ENCODE results near the gene RAB7B. TPM values are rescaled to one million over a fixed set of nuclear protein-coding genes. Genes with fewer than 3 reads are reported as not detected.
"Not testable (repeated sequence)": the region's sequence is repeated elsewhere in the genome, so short reads cannot be mapped to it uniquely, and the experiment has no call there.

Gene RAB7B
- total RNA-seq, 8 experiments from 2014 or later, result 0.11 to 4.6 (median 1.0) TPM

DNA sequence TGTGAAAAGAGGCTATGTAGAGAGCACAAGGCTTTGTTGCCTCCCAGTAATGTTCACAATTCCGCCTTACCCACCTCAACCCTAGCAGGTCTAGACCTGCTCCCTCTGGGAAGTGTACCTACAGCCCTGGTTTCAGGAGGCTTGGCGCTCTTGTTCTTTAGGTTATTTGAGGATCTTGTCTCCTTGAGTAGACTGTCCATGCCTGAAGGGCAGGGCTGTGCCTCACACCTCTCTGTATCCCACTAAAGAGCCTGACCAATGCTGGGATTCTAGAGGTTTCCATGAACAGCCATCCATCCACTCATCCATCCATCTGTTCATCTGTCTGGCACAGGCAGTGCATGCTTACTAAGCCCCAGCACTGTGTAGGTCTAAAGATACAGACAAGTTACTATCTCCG is 1.0 kb downstream of the RAB7B start:
- no peak for ATAC-seq (replicated peaks in 6 of 8)
- Histone ChIP-seq H3K4me3 (no peak overlapping the region), H3K4me1 (replicated peaks in 1 of 2) (no peaks in the 10 kb centered on the region), H3K27ac (no peak overlapping the region)
- in situ Hi-C loops (cut with MboI; ENCODE audit: low pct_unique_long_range_greater_than_20kb in 2 of 9, low sequenced_read_pairs in 9 of 9, unreplicated experiment in 9 of 9), result no loop called here
- WGBS, 10 experiments, result 80 to 100% (median 93%) methylated on average over 1 to 3 of the region's 3 CpGs; no CpG with 5 or more reads in 5 of the 10 experiments

- Histone ChIP-seq H3K27ac (no peak overlapping the region), H3K4me3 (no peak overlapping the region), H3K4me1 (replicated peaks in 1 of 2) (no peaks in the 10 kb centered on the region)
- peak; percentile 37 to 91 (median 87) for ATAC-seq (replicated peaks in 6 of 8)
- in situ Hi-C loops (cut with MboI; ENCODE audit: low pct_unique_long_range_greater_than_20kb in 2 of 9, low sequenced_read_pairs in 9 of 9, unreplicated experiment in 9 of 9), result no loop called here
- WGBS, 10 experiments, result 0 to 80% (median 35%) methylated on average over 1 to 3 of the region's 3 CpGs; no CpG with 5 or more reads in 4 of the 10 experiments
Measured at GRCh38 chr1:206001476-206001888, 1.7 kb downstream of the RAB7B start.

DNA sequence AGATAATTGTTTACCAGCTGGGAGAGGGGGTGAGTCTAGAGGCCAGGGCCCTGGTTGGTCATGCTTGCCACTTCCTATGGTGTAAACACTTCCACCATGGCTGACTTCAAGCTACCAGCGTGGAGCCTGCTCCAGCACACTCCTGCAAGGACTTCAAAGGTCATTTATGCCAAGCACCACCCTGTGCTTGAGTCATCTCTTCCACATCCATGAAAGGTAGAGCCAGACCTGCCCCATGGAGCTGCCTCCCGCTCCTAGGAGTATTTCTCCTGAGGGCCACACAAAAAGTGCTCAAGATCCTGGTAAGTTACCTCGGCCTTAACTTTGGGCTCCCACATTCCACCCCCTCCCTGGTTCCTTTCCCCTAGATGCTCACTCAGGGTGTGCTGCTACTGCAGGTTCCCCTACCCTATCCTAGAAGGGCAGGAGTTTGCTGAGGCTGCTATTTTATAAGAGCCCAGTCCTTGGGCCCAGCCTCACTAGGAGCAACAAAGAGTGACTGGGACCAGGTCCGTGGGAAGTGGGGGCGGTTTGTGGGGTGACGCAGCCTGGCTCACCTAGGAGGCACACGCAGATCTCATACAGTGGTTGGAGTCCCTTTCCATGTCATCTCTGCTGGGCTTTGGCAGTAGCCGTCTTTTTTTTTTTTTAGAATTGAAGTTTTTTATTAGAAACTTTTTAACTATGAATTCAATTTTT is 2.4 kb downstream of the RAB7B start:
- 0 to 100% (median 85%) methylated on average over 1 to 7 of the region's 8 CpGs for WGBS, 10 experiments
- Histone ChIP-seq H3K4me1 (replicated peaks in 1 of 2) (no peaks in the 10 kb centered on the region), H3K4me3 (no peak overlapping the region), H3K27ac (no peak overlapping the region)
- ATAC-seq (replicated peaks in 6 of 8), result peak in 1 of 8 experiments; percentile 2
- in situ Hi-C loops (cut with MboI; ENCODE audit: low pct_unique_long_range_greater_than_20kb in 2 of 9, low sequenced_read_pairs in 9 of 9, unreplicated experiment in 9 of 9), result no loop called here

- Histone ChIP-seq H3K4me1 (replicated peaks in 1 of 2) (peaks cover 6 to 7% of the 10 kb centered on the region in 2 donors), H3K4me3 (no peak overlapping the region), H3K27ac (no peak overlapping the region)
- WGBS, 10 experiments, result 60 to 92% (median 67%) methylated on average over 2 to 13 of the region's 13 CpGs; no CpG with 5 or more reads in 3 of the 10 experiments
- in situ Hi-C loops (cut with MboI; ENCODE audit: low pct_unique_long_range_greater_than_20kb in 2 of 9, low sequenced_read_pairs in 9 of 9, unreplicated experiment in 9 of 9), result loop anchor here in 3 of 9 experiments (25.0 kb wide), 2 partner anchors 114 to 336 kb away; partner anchors contain the start of gene AVPR1B (in 2 of the 3)
- peak in 5 of 8 experiments; percentile 43 to 63 (median 60) for ATAC-seq (replicated peaks in 6 of 8)
Measured at GRCh38 chr1:205998457-205999241, 4.5 kb downstream of the RAB7B start.

GRCh38 chr1:205996641-205997040 is 6.6 kb downstream of the RAB7B start:
- in situ Hi-C loops (cut with MboI; ENCODE audit: low pct_unique_long_range_greater_than_20kb in 2 of 9, low sequenced_read_pairs in 9 of 9, unreplicated experiment in 9 of 9), result loop anchor here in 3 of 9 experiments (25.0 kb wide), 2 partner anchors 116 to 334 kb away; partner anchors contain the start of gene AVPR1B (in 2 of the 3)
- not testable (repeated sequence) for H3K27ac ChIP-seq; H3K4me3 ChIP-seq; H3K4me1 ChIP-seq (replicated peaks in 1 of 2)
- 80 to 100% (median 100%) methylated on average over 1 of the region's 1 CpG; no CpG with 5 or more reads in 3 of the 10 experiments for whole genome bisulfite sequencing, 10 experiments
- peak in 2 of 8 experiments; percentile 6 to 9 for ATAC-seq (replicated peaks in 6 of 8)

- Histone ChIP-seq H3K4me3 (no peak overlapping the region), H3K27ac (no peak overlapping the region), H3K4me1 (replicated peaks in 1 of 2) (peaks cover 6 to 7% of the 10 kb centered on the region in 2 donors)
- ATAC-seq (replicated peaks in 6 of 8), result peak in 5 of 8 experiments; percentile 23 to 73 (median 63)
- 8 to 100% (median 52%) methylated on average over 1 to 4 of the region's 4 CpGs; no CpG with 5 or more reads in 4 of the 10 experiments for WGBS, 10 experiments
- in situ Hi-C loops (cut with MboI; ENCODE audit: low pct_unique_long_range_greater_than_20kb in 2 of 9, low sequenced_read_pairs in 9 of 9, unreplicated experiment in 9 of 9), result loop anchor here in 3 of 9 experiments (25.0 kb wide), 2 partner anchors 118 to 332 kb away; partner anchors contain the start of gene AVPR1B (in 2 of the 3)
Measured at GRCh38 chr1:205994346-205994745, 8.8 kb downstream of the RAB7B start.

- no peak for ATAC-seq (replicated peaks in 6 of 8)
- H3K4me1 ChIP-seq (replicated peaks in 1 of 2), result peaks cover 6 to 7% of the 10 kb centered on the region in 2 donors
- 27 to 100% (median 83%) methylated on average over 1 of the region's 1 CpG; no CpG with 5 or more reads in 4 of the 10 experiments for WGBS, 10 experiments
- H3K27ac ChIP-seq, result no peak overlapping the region
- in situ Hi-C loops (cut with MboI; ENCODE audit: low pct_unique_long_range_greater_than_20kb in 2 of 9, low sequenced_read_pairs in 9 of 9, unreplicated experiment in 9 of 9), result loop anchor here in 3 of 9 experiments (25.0 kb wide), 2 partner anchors 119 to 331 kb away; partner anchors contain the start of gene AVPR1B (in 2 of the 3)
- no peak overlapping the region for H3K4me3 ChIP-seq
Measured at GRCh38 chr1:205993068-205993467, 10.1 kb downstream of the RAB7B start.

GRCh38 chr1:205992218-205992882 is 10.8 kb downstream of the RAB7B start:
- Histone ChIP-seq H3K27ac (no peak overlapping the region), H3K4me3 (no peak overlapping the region), H3K4me1 (replicated peaks in 1 of 2) (peaks cover 6 to 7% of the 10 kb centered on the region in 2 donors)
- no peak for ATAC-seq (replicated peaks in 6 of 8)
- in situ Hi-C loops (cut with MboI; ENCODE audit: low pct_unique_long_range_greater_than_20kb in 2 of 9, low sequenced_read_pairs in 9 of 9, unreplicated experiment in 9 of 9), result loop anchor here in 3 of 9 experiments (25.0 kb wide), 2 partner anchors 120 to 330 kb away; partner anchors contain the start of gene AVPR1B (in 2 of the 3)
- WGBS, 10 experiments, result 83 to 100% (median 93%) methylated on average over 1 to 11 of the region's 14 CpGs

DNA sequence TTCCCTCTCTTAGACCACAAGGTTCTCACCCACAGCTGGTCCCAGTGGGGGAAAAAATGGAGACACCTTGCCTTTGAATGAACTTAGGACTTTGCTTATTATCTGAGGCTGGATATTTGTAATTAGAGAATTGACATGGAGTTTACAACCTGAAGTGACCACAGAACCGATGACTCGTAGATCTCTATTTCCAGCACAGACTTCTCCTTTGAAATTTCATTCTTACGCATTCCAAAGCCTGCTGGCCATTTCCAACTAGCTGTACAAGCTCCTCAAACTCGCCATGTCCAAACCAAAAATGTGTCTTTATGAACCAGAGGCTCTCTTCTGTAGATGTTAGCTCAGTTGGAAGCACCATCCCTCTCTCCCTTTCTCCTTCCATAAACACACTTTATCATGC is 12.0 kb downstream of the RAB7B start:
- Histone ChIP-seq H3K4me1 (replicated peaks in 1 of 2) (peaks cover 6 to 7% of the 10 kb centered on the region in 2 donors), H3K27ac (no peak overlapping the region), H3K4me3 (no peak overlapping the region)
- WGBS, 10 experiments, result 44 to 92% (median 72%) methylated on average over 1 to 4 of the region's 4 CpGs; no CpG with 5 or more reads in 1 of the 10 experiments
- no peak for ATAC-seq (replicated peaks in 6 of 8)
- in situ Hi-C loops (cut with MboI; ENCODE audit: low pct_unique_long_range_greater_than_20kb in 2 of 9, low sequenced_read_pairs in 9 of 9, unreplicated experiment in 9 of 9), result loop anchor here in 3 of 9 experiments (25.0 kb wide), 2 partner anchors 121 to 329 kb away; partner anchors contain the start of gene AVPR1B (in 2 of the 3)

DNA sequence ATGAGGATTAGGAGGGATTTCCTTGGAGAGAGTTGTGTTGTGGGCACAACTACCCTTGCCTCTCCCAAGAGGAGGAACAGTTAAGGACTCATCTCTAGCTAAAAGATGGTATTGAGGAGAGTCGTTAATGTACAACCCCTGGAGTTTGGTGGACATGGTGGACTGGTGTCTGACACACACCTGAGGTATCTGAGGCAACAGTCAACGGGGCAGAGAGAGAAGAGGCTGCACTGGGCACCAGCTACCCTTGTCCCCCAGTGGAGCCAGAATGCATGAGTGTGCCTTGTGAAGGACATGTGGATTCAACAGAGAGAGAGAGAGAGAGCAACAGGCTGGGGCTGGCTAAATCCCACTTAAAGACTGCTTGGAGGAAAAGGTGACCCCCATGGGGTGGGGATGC is 13.0 kb downstream of the RAB7B start:
- H3K4me1 ChIP-seq (replicated peaks in 1 of 2), result peaks cover 6 to 7% of the 10 kb centered on the region in 2 donors
- WGBS, 10 experiments, result 0 to 100% (median 50%) methylated on average over 1 to 2 of the region's 2 CpGs; no CpG with 5 or more reads in 3 of the 10 experiments
- no peak overlapping the region for H3K4me3 ChIP-seq
- H3K27ac ChIP-seq, result no peak overlapping the region
- ATAC-seq (replicated peaks in 6 of 8), result no peak
- in situ Hi-C loops (cut with MboI; ENCODE audit: low pct_unique_long_range_greater_than_20kb in 2 of 9, low sequenced_read_pairs in 9 of 9, unreplicated experiment in 9 of 9), result loop anchor here in 3 of 9 experiments (25.0 kb wide), 2 partner anchors 122 to 328 kb away; partner anchors contain the start of gene AVPR1B (in 2 of the 3)

DNA sequence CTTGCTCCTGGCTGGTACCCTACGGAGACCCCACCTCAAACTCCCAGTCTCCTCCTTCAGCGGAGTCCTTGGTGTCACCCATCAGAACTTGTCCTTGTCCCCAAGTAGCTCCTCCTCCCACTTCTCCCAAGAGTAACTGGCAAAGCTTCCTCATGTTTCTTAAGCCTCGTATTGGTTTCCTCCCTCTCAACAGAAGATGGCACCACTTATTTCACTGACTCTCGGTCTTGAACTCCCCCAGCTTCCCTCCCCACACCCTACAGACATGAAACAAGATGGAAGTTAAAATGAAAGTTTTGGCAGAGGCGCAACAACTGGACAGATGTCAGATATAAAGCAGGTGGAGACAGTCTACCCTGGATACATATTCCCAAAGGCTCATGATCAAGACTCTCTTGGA is 13.4 kb downstream of the RAB7B start:
- H3K27ac ChIP-seq, result no peak overlapping the region
- 0 to 100% (median 79%) methylated on average over 1 to 5 of the region's 5 CpGs; no CpG with 5 or more reads in 2 of the 10 experiments for WGBS, 10 experiments
- in situ Hi-C loops (cut with MboI; ENCODE audit: low pct_unique_long_range_greater_than_20kb in 2 of 9, low sequenced_read_pairs in 9 of 9, unreplicated experiment in 9 of 9), result loop anchor here in 3 of 9 experiments (25.0 kb wide), 2 partner anchors 123 to 327 kb away; partner anchors contain the start of gene AVPR1B (in 2 of the 3)
- H3K4me1 ChIP-seq (replicated peaks in 1 of 2), result peaks cover 6 to 7% of the 10 kb centered on the region in 2 donors
- no peak overlapping the region for H3K4me3 ChIP-seq
- no peak for ATAC-seq (replicated peaks in 6 of 8)

- Histone ChIP-seq H3K27ac (no peak overlapping the region), H3K4me1 (replicated peaks in 1 of 2) (peaks cover 6 to 8% of the 10 kb centered on the region in 2 donors), H3K4me3 (no peak overlapping the region)
- in situ Hi-C loops (cut with MboI; ENCODE audit: low pct_unique_long_range_greater_than_20kb in 2 of 9, low sequenced_read_pairs in 9 of 9, unreplicated experiment in 9 of 9), result loop anchor here in 3 of 9 experiments (25.0 kb wide), 2 partner anchors 124 to 326 kb away; partner anchors contain the start of gene AVPR1B (in 2 of the 3)
- peak in 2 of 8 experiments; percentile 9 to 41 for ATAC-seq (replicated peaks in 6 of 8)
- WGBS, 10 experiments, result 3 to 100% (median 89%) methylated on average over 1 to 11 of the region's 12 CpGs; no CpG with 5 or more reads in 3 of the 10 experiments
Measured at GRCh38 chr1:205988585-205988995, 14.6 kb downstream of the RAB7B start.

Data from motor neuron (in vitro differentiated cells).